PC-9 (cell line): ENCODE data around the gene SASH1. TPM values are rescaled to one million over a fixed set of nuclear protein-coding genes. Genes with fewer than 3 reads are reported as not detected.

ENCODE experiments used
- BruUV-seq: library from RNA; stranded (reverse); fragments of 400-500 nt; replicated peaks from 2 replicates; lab custom pipeline; 2021; lab: Mats Ljungman, UMichigan
- CTCF ChIA-PET: fragments of 300-600 bp; sonication (Branson Sonifier 250); formaldehyde crosslinking; loops from one replicate; lab custom pipeline; 2022; ENCODE audit warnings: antibody characterized with exemption; lab: Charles Lee
- POLR2A ChIA-PET: fragments of 300-600 bp; sonication (Branson Sonifier 250); formaldehyde crosslinking; loops from one replicate; lab custom pipeline; 2022; ENCODE audit warnings: antibody characterized with exemption; ENCODE audit not compliant: unreplicated experiment; lab: Charles Lee
- DNase-seq, 2 experiments: peaks; one replicate each; pipeline versions ENCODE4 v3.0.0 to v3.0.0-alpha.2; 2015 to 2022; ENCODE audit warnings: mixed read lengths in 1 of 2
- H2AFZ ChIP-seq: fragments of 200-600 bp; sonication (generic); 2 replicates; pipeline ENCODE4 v1.8.1; 2017; ENCODE audit warnings: antibody characterized with exemption
- H3F3A ChIP-seq: fragments of 200-600 bp; sonication (generic); 2 replicates; pipeline ENCODE4 v1.8.1; 2017; ENCODE audit warnings: antibody characterized with exemption, mild to moderate bottlenecking, low read depth; ENCODE audit not compliant: insufficient read depth
- H3K27ac ChIP-seq: fragments of 200-600 bp; sonication (generic); 2 replicates; pipeline ENCODE4 v1.6.1; 2016; ENCODE audit warnings: mixed run types
- H3K27me3 ChIP-seq: fragments of 200-600 bp; sonication (generic); 2 replicates; pipeline ENCODE4 v1.6.1; 2016; ENCODE audit warnings: low read depth, mixed run types; ENCODE audit not compliant: insufficient read depth
- H3K36me3 ChIP-seq: fragments of 200-600 bp; sonication (generic); 2 replicates; pipeline ENCODE4 v1.6.1; 2016; ENCODE audit warnings: low read depth, mixed run types
- H3K4me1 ChIP-seq: fragments of 200-600 bp; sonication (generic); replicated peaks from 2 replicates; pipeline ENCODE4 v1.6.1; 2016; ENCODE audit warnings: mixed run types; ENCODE audit not compliant: insufficient read depth
- H3K4me2 ChIP-seq: fragments of 200-600 bp; sonication (generic); 2 replicates; pipeline ENCODE4 v1.6.1; 2017; ENCODE audit warnings: mixed run types
- H3K4me3 ChIP-seq: fragments of 200-600 bp; sonication (generic); 2 replicates; pipeline ENCODE4 v1.6.1; 2016; ENCODE audit warnings: mixed run types
- H3K79me2 ChIP-seq: fragments of 200-600 bp; sonication (generic); 2 replicates; pipeline ENCODE4 v1.6.1; 2017; ENCODE audit warnings: low read depth, mixed run types
- H3K9me2 ChIP-seq: fragments of 200-600 bp; sonication (generic); 2 replicates; pipeline ENCODE4 v1.8.1; 2017; ENCODE audit warnings: mild to moderate bottlenecking; ENCODE audit not compliant: insufficient read depth
- H3K9me3 ChIP-seq: fragments of 200-600 bp; sonication (generic); 2 replicates; pipeline ENCODE4 v1.8.1; 2016; ENCODE audit warnings: low read depth; ENCODE audit not compliant: insufficient read depth
- H4K20me1 ChIP-seq: fragments of 200-600 bp; sonication (generic); 2 replicates; pipeline ENCODE4 v1.8.1; 2017; ENCODE audit not compliant: insufficient read depth
- CTCF ChIP-seq: fragments of 200-600 bp; sonication (generic); conservative IDR thresholded peaks from 2 replicates; pipeline ENCODE4 v1.6.1; 2017; ENCODE audit warnings: mixed run types, antibody characterized with exemption, mild to moderate bottlenecking, moderate library complexity
- EZH2 ChIP-seq: fragments of 200-600 bp; sonication (generic); IDR thresholded peaks from 2 replicates; pipeline ENCODE4 v1.8.0; 2017; ENCODE audit warnings: antibody characterized with exemption, low read depth
- intact Hi-C: fragments of 100-400 bp; cut with micrococcal nuclease; formaldehyde crosslinking; loops from one replicate; pipeline ENCODE4 v1.10.0; 2022; ENCODE audit not compliant: unreplicated experiment
- total RNA-seq: library from RNA; stranded (reverse); gene quantifications from 2 replicates; pipeline ENCODE4 v1.2.3, GENCODE V29; 2021

Gene SASH1
- total RNA-seq, 1 experiment from 2014 or later: 32.9 TPM

GRCh38 chr6:148298683-148299082 is 44.0 kb upstream of the SASH1 start:
- no peaks in the 10 kb centered on the region for H3K9me2 ChIP-seq
- DNase-seq: no peak
- intact Hi-C loops: no loop called here
- no peaks in the 10 kb centered on the region for H3K36me3 ChIP-seq
- no peak overlapping the region for H3K4me3 ChIP-seq
- no peaks in the 10 kb centered on the region for H3K79me2 ChIP-seq
- CTCF ChIA-PET: no interaction called here
- H3F3A ChIP-seq: no peaks in the 10 kb centered on the region
- H3K27me3 ChIP-seq: no peaks in the 10 kb centered on the region
- TF ChIP-seq EZH2 (no peak), CTCF (no peak)
- no TSS peak for BruUV-seq
- no peak overlapping the region for H3K27ac ChIP-seq
- no peaks in the 10 kb centered on the region for H3K9me3 ChIP-seq
- POLR2A ChIA-PET: no interaction called here
- H3K4me2 ChIP-seq: no peak overlapping the region
- H4K20me1 ChIP-seq: no peaks in the 10 kb centered on the region
- H2AFZ ChIP-seq: no peak overlapping the region
- no peaks in the 10 kb centered on the region for H3K4me1 ChIP-seq

GRCh38 chr6:148303616-148304015 is 39.0 kb upstream of the SASH1 start:
- ChIA-PET POLR2A (no interaction called here), CTCF (no interaction called here)
- H3K9me2 ChIP-seq: no peaks in the 10 kb centered on the region
- peaks cover 17% of the 10 kb centered on the region for H3F3A ChIP-seq
- no peak overlapping the region for H2AFZ ChIP-seq
- H3K9me3 ChIP-seq: no peaks in the 10 kb centered on the region
- no peaks in the 10 kb centered on the region for H3K36me3 ChIP-seq
- H3K4me1 ChIP-seq: peaks cover 27% of the 10 kb centered on the region
- DNase-seq: no peak
- H4K20me1 ChIP-seq: no peaks in the 10 kb centered on the region
- H3K4me2 ChIP-seq: no peak overlapping the region
- H3K27me3 ChIP-seq: no peaks in the 10 kb centered on the region
- TF ChIP-seq EZH2: no peak
- TF ChIP-seq CTCF: no peak
- H3K27ac ChIP-seq: no peak overlapping the region
- no peaks in the 10 kb centered on the region for H3K79me2 ChIP-seq
- H3K4me3 ChIP-seq: no peak overlapping the region
- no TSS peak for BruUV-seq
- intact Hi-C loops: no loop called here

GRCh38 chr6:148304976-148305375 is 37.7 kb upstream of the SASH1 start:
- no peak overlapping the region for H2AFZ ChIP-seq
- intact Hi-C loops: loop anchor here (5.0 kb wide), 1 partner anchor 798 kb away; the partner anchor contains the start of gene SAMD5
- ChIA-PET POLR2A (no interaction called here), CTCF (no interaction called here)
- BruUV-seq: no TSS peak
- H3K27me3 ChIP-seq: no peaks in the 10 kb centered on the region
- no peaks in the 10 kb centered on the region for H3K9me2 ChIP-seq
- no peaks in the 10 kb centered on the region for H3K79me2 ChIP-seq
- no peak overlapping the region for H3K4me3 ChIP-seq
- no peaks in the 10 kb centered on the region for H4K20me1 ChIP-seq
- H3K4me1 ChIP-seq: peaks cover 34% of the 10 kb centered on the region
- no peak for DNase-seq
- peaks cover 17% of the 10 kb centered on the region for H3F3A ChIP-seq
- no peaks in the 10 kb centered on the region for H3K36me3 ChIP-seq
- no peaks in the 10 kb centered on the region for H3K9me3 ChIP-seq
- TF ChIP-seq EZH2: no peak
- no peak for TF ChIP-seq CTCF
- H3K27ac ChIP-seq: no peak overlapping the region
- H3K4me2 ChIP-seq: no peak overlapping the region
